Measurements from ENCODE around the gene GFPT1.

- TF ChIP-seq CTCF (IDR thresholded peaks at IDR 0.05 in 2 of 3, conservative IDR thresholded peaks at IDR 0.05 in 1 of 3; ENCODE audit: insufficient read depth in 2 of 3, low read depth in 1 of 3, low read length in 3 of 3) = no peak
- no peak for TF ChIP-seq HDGF (IDR thresholded peaks at IDR 0.05)
- TF ChIP-seq POLR2A (conservative IDR thresholded peaks at IDR 0.05) = no peak
- TF ChIP-seq ATF3 (IDR thresholded peaks at IDR 0.05) = no peak
- TF ChIP-seq ATF3 (CRISPR knock-in tag; conservative IDR thresholded peaks at IDR 0.05) = no peak
- no peak for TF ChIP-seq ARNT (IDR thresholded peaks at IDR 0.05)
- no peak for TF ChIP-seq PTBP1 (IDR thresholded peaks at IDR 0.05; ENCODE audit: low read depth, low read length)
- no peak for TF ChIP-seq ZFP1 (CRISPR knock-in tag; IDR thresholded peaks at IDR 0.05)
- no peak for TF ChIP-seq GTF2A2 (tag; IDR thresholded peaks at IDR 0.05)
- TF ChIP-seq SMARCE1 (IDR thresholded peaks at IDR 0.05) = no peak
Measured at GRCh38 chr2:69275490-69275889, 111.5 kb downstream of the GFPT1 start.
